NCI-H226 (cell line): ENCODE data around the gene CST9L.
"Not testable (repeated sequence)": the region's sequence is repeated elsewhere in the genome, so short reads cannot be mapped to it uniquely, and the experiment has no call there.

ENCODE experiments used
- DNase-seq: peaks from one replicate; pipeline ENCODE4 v3.0.0-alpha.2; 2015

Gene CST9L

DNA sequence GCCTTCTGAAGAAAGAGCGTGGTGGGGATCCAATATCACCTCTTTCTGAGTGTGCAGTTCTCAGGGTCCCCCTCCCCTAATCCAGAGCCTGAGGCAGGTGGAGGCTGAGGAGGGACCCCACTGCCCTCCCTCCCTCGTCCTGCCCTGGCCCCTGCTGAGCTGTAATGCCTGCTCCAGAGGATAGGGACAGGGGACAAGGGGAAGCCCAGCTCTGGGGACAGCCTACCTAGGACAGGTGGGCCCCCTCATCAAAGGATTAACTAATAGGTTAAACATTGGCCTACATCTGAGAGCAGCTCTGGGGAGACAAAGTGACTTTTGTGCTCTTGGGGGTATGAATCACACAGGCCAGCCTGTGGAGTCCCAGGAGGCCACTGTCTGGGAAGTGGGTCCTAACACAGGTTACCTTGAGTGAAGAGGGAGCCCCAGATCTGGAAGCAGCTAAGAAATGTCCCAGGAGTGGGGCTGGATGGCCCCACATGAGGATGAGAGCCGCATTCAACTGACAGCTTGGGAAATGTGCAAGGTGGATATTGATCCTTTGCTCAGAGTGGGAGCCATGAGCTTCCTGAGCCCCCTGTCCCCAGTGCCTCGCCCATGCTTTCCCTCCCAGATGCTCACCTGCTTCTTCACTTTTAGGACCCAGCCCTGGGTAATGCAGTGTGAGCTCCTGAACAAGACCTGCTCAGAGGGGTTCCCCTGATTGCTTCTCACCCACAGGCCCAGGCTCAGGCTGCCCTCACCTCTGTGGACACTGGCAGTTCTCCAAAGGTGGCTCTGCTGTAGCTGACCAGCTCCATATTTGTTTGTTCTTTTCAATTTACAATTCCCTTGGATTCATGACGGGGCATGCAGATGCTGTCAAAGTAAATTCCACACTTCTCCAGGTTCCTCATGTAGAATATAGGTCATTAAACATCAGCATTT lies 17.8 kb upstream of the CST9L start:
- no peak for DNase-seq

DNA sequence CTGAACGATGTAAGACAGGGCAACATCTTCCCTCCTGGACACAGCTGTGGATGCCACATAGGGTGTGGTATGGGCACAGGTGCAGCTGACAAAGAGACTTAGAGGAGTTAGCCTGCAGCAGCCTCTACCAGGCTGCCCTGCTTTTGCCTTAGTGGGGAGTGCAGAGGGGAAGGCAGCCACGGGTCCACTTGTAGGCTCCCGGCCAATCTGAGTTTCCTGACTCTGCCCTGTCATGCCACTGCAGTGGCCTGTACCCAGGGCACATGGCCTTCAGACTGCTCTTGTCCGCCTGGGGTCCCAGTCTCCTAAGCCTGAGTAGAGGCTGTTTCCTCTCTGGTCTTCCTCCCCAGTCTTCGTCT lies 17.1 kb upstream of the CST9L start:
- no peak for DNase-seq

DNA sequence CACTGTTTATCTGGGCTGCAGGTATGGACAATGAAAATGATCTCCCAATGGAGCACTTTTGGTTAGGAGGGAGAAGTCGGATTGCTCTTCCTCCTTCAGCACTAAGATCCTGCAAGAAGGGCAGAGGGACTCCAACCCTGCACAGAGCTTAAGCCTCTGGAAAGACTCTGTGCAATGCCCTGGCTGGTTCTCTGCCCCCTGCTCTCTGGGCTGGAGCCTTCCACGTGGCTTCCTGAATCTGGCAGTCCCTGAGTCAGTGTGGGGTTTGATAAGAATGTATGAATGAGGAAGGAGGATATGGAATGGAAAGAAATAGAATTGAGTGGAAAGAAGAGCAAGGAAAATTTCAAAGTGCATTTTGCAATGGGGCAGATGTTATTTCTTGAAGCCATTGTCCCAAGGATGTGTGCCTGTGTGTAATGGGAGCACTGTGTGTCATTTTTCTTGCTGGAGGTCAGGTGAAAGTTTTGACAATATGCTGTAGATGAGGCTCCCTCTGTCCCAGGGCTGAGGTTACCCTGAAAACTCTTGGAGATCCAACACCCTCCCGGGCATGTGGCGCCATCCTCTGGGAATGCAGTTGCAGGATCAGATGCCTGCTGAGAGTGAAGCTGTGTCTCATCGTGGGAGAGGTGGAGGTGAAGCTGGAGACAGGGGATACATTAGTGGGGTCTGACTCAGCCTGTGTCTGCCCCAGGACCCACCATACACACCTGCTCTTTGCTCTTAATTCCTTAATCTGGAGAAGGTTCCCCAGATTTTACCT lies 16.3 kb upstream of the CST9L start:
- DNase-seq: no peak

DNA sequence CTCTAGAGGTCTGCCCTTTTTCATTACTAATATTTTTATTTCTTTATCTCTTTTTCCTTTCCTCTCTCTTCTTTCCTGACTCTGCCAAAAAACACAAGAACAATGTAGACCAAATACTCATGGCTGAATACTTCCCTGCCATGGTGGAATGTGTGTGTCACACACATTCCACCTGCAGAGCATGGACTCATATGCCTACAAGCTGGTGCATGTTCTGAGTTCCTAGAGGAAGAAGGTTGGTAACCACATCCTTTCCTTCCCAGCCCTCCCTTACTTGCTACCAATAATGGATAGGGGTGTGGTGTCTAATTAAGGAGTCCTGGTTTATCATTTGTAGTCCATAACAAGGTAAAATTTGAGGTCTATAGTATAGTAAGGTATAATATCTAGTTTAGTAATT lies 15.2 kb upstream of the CST9L start:
- no peak for DNase-seq

DNA sequence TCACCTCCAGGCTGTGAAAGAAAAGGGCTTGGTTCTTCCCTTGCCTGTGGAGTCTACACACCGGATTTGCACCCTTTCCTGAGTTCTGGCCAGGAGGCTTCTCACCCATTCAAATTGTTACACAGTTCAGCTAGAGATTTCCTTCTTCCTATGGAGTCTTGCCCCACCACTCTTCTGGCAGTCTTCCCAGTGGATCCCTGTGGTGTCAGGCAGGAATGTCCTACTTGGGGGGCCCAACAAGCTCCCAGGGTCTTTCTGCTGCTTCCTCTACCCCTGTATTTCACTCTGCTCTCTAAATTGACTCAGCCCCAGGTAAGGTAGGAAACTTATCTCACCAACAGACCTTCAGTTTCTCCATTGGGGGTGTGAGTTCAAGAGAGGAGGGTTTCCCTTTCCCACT lies 14.0 kb upstream of the CST9L start:
- no peak for DNase-seq

DNA sequence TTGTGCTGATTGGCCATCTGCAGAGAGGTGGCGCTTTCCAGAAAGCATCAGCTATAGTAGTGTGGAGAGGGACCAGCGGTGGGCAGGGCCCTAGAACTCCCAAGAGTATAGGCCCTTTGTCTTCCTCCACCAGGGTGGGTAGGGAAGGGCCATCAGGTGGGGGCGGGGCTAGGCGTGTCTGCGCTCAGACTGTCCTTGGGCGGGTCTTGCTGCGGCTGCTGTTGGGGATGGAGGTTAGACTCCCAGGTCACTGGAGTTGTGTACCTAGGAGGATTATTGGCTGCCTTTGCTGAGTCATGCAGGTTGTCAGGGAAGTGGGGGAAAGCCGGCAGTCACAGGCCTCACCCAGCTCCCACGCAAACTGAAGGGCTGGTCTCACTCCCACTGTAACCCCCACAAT lies 13.5 kb upstream of the CST9L start:
- DNase-seq: not testable (repeated sequence)

DNA sequence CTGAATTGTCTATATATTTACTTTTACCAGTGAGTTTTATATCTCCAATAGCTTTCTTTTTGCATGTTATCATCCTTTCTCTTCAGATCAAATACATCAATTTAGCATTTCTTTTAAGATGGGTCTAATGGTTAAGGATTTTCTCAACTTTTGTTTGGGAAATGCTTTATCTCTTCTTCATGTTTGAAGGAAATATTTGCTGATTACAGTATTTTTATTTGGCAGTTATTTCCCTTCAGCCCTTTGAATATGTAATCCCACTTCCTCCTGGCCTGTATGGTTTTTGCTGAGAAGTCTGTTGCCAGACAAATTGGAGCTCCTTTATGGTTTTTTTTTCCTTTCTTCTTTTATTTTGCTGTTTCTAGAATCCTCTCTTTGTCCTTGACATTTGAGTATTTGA lies 6.7 kb upstream of the CST9L start:
- DNase-seq: no peak

DNA sequence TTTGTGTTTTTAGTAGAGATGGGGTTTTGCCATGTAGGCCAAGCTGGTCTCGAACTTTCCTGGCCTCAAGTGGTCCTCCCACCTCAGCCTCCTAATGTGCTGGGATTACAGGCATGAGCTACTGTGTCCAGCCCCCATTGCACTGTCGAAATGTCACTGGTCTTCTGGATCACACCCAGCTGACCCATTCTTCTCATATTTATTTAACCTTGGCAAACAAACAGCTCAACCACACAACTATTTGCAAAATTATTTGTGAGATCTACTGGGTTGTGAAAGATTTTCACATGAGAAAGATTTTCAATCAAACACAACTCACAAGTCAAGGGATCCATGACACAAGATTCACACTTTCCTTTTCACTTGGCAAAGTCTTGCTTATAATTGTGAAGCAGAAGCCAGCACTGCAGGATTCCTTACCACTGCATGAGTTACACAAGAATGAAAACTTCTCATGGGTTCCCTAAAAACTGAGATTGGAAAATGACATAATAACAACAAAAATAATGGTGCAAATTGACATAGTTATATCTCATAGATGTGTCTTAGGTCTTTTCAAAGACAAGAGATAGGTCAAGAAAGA lies 2.0 kb upstream of the CST9L start:
- no peak for DNase-seq

DNA sequence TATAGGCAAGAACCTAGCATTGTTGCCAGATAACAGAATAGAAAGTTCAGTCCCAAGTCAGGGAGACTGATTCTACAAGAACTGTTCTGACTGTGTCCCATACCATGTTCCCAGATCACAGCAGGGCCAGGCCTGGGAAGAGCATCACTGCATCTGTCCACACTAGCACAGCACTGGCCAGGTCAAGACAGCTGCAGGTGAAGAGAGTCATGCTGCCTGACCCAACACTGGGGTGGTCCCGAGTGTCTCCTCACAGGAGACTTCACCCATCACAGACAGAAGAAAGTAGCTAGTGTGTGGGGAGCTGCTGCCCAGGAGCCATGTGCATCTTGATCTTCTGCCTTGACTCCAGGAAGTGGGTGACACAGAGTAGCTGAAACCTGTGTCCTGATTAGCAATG lies 1.3 kb upstream of the CST9L start:
- DNase-seq: no peak

DNA sequence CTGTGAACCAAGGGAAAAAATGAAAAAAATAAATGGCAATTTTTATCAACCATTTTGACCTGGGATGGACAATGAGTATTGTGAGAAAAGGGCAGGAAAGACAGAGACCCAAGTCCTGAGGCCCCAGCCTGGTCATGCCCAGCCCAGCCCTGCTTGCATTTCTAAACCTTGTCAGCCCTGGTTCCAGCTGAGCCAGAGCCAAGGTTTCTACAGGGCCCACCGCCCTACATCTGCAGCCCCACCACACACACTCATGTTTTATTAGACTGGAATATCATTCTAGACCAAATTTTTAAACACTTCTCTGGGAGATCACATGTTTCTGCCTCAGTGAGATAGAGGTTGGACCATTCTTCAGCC lies 667 bp upstream of the CST9L start:
- DNase-seq: no peak

DNA sequence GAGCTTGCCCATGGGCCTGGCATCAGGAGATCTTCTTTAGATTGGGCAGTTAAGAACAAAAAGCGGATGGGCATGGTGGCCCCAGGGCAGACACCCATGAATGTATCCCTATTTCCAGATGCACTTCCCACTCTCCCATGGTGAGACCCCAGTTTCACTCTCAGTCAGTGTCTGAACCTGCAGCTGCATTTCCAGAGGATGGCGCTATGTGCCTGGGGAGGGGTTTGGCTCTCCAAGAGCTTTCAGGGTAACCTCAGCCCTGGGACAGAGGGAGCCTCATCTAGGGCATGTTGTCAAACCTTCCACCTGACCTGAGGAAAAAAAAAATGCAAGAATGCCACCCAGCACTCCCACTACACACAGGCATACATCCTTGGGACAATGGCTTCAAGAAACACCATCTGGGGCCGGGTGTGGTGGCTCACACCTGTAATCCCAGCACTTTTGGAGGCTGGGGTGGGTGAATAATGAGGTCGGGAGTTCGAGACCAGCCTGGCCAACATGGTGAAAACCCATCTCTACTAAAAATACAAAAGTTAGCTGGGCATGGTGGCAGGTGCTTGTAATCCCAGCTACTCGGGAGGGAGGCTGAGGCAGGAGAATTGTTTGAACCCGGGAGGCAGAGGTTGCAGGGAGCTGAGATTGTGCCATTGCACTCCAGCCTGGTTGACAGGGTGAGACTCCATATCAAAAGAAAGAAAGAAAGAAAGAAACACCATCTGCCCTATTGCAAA lies 1.9 kb downstream of the CST9L start:
- DNase-seq: no peak

DNA sequence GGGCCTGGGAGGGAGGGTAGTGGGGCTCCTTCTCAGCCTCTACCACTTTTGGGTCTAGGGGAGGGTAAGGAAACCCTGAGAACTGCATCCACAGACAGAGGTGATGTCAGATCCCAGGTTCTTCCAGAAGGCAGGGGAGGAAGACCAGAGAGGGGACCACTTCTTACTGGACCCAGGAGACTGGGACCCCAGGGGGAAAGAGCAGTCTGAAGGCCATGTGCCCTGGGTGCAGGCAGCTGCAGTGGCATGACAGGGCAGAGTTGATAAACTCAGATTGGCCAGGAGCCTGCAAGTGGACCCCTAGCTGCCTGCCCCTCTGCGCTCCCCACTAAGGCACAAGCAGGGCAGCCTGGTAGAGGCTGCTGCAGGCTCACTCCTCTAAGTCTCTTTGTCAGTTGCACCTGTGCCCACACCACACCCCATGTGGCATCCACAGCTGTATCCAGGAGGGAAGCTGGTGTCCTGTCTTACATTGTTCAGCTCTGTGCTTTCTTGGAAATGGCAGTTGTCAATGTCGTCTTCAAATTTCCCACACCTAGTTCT lies 2.7 kb downstream of the CST9L start:
- DNase-seq: no peak

DNA sequence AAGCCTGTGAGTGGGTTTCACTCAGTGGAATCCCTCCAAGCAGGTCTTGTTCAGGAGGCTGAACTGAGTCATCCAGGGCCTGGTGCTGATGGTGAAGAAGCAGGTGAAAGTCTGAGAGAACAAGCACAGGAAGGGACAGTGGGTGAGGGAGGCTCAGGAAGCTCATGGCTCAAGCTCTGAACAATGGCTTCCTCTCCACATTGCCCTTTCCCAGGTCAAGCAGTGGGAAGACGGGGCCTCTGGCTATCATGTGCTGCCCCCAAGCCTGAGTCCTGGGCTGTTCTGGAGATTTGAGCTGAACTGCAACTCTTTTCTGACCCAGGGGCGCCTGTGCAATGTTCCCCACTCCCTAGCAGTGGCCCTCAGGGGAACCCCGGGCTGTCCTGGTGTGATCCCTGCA lies 3.4 kb downstream of the CST9L start:
- no peak for DNase-seq

DNA sequence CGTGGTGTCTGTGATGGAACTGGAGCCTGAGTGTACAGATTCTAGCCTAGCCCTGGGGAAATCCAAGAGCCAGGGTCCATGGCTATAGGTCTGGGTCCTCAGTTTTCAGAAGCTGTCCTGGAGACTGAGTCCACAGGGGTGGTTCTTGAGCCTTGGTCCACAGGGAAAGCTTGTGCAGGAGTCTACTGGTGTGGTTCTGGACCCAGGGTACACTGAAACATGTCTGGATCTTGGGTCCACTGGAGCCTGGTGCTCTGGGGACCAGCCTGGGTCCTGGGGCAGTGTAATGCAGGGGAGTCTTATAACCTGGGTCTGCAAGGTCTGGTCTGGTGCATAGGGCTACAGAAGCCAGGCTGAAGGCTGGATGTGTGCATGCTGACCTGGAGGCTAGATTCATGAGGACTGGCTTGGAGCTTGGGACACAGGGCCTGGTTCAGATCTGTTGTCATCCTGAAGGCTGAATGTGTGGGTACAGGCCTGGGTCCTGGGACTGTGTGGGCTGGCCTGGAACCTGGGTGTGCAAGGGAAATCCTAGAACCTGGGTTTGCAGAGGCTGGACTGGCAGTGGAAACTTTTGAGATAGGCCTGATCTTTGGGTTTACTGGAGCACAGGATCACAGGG lies 5.5 kb downstream of the CST9L start:
- DNase-seq: no peak

DNA sequence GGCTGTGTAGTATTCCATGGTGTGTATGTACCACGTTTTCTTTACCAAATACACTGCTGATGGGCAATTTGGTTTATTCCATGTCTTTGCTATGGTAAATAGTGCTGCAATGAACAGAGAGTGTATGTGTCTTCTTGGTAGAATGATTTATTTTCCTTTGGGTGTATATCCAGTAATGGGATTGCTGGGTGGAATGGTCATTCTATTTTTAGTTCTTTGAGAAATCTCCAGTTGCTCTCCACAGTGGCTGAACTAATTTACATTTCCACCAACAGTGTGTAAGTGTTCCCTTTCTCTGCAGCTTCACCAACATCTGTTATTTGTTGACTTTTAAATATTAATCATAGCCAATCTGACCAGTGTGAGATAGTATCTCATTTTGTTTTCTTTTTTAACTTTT lies 13.9 kb downstream of the CST9L start:
- no peak for DNase-seq

DNA sequence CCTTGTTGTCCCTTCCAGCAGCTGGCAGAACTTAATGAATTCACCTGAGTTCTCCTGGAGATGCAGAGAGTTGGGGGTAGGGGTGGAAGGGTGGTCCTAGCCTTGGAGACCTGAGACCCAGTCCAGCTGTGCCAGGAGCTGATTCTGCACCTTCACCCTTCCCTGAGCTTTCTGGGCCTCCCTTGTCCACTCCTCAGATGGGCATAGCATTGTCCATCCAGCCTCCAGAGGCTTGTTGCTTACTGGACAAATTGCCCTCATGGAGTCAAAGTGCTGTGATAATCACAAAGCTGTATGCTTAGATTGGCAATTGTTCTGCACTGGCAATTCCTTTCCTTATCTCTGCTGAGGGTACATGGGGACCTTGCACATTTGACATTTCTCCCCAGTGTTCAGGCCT lies 16.5 kb downstream of the CST9L start:
- no peak for DNase-seq

DNA sequence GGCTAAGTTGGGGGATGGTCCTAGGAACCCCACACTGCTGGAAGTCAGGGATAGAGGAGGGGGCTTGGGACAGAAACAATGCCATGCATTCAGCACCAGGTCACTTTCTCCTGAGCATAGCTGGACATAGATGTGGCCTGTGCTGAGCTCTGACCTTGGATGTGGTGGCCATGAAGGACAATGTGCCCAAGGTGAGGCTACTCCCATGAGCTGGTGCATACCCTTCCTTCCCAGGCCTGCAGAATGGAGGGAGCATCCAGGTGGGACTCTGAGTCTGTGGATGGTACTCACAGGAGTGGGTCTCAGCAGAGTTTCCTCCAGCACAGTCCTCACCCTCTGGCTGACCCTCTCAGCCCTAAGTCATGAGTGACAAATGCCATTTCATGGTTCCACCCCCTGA lies 16.9 kb downstream of the CST9L start:
- DNase-seq: no peak

DNA sequence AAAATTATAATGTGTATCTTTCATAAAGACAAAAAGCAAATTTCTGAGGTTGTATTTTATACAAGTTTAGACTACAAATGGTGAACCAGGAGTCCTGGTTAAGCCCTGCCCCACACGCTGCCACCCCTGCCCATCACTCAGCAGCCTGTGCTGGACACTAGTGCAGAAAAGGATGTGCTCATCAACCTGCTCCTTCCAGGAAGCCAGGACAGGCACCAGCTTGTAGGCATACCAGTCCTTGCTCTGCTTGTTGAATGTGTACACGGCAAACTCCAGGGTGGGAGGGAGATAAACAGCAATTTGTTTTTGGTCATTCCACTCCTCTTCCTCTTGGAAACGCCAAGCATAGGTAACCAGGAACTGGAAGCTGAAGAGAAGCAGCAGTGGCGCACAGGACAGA lies 18.1 kb downstream of the CST9L start:
- DNase-seq: no peak

DNA sequence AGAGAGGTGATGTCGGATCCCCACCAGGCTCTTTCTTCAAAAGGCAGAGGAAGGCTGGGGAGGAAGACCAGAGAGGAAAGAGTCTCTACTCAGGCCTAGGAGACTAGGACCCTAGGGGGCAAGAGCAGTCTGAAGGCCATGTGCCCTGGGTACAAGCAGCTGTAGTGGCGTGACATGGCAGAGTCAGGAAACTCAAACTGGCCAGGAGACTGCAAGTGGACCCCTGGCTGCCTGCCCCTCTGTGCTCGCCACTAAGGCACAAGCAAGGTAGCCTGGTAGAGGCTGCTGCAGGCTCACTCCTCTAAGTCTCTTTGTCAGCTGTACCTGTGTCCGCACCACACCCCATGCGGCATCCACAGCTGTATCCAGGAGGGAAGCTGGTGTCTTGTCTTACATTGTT lies 19.9 kb downstream of the CST9L start:
- DNase-seq: no peak

DNA sequence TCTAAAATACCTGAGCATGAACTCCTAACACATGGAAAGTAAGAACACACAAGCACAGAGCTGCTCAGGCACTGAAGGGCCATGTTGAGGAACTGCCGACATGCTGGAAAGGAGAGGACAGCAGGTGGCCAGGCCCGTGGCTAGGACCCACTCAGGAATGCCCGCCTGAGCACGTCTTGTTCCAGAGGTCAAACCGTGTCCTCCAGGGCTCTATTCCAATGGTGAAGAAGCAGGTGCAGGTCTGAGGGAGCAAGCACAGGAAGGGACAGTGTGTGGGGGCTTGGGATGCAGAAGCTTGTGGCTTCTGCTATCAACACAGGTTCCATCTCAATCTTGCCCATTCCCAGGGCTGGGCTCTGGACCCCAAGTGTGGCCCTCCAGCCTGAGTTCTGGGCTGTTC lies 20.7 kb downstream of the CST9L start:
- DNase-seq: no peak

DNA sequence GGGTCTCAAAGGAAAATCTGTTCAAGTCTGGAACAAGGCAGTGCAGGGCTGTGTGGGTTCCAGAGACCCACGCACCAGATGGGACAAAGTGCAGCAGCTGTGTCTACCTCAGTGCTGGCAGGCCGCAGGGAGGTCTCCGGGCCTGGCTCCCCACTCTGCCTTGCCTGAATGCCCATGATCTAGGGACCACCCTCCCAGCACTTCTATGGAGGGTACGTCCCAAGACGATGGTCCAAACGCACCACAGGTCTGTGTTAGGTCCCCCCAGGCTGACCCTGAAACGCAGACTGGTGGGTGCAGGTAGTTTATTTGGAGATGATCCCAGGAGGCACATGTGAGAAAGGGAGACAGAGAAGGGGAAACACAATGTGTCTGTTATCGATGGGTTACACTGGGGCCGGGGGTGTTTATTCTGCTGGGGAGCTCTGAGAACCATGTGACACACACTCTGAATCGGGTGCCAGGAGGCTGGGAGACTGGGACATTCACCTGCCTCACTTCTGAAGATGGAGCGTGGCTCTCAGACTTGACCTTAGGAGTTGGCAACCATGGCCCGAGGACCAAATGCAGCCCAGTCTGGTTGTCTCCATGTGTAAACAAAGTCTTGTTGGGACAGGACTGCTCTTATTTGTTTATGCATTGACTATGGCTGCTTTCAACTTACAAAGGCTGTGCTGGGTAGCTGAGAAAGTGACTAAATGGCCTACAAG lies 21.7 kb downstream of the CST9L start:
- DNase-seq: no peak

DNA sequence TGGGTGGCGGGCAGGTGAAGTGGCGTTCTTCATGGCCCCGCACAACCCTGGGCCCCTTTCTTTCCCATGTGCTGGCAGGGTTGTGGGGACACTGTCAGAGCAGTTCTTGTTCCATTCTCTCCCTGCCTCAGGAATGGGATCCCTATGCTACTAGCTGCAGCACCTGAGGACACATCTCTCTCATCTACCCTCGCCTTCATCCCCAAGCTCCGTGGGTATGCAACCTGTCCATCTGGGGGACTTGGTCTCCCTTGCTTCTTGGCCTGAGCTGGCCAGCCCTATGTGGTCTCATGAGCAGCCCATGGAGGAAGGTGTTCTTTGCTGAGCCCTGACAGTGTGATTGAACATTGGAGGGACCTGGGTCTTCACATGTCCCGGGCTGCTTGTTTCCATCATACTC lies 24.2 kb downstream of the CST9L start:
- no peak for DNase-seq
